ENCODE measurements around the gene KIAA1217.

The KIAA1217 gene

DNA sequence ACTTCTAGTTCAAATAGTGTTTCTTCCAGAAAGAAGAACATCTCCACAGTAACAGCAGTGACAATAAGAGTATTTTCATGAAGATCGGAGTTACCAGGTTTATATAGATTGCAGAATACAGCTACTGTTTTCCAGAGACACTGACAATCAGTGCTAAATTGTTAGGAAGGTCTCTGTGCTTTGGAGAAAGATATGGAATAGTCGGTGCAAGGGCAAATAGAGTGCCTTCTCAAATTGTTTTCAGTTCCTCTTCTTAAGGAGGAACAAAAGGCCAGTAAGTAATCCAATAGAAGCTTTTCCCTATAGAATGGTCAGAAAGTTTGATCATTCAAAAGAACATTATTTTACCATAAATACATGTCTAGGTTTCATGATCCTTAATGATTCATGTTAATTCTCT lies 2.6 kb upstream of the KIAA1217 start:
- DNase-seq = no peak
- intact Hi-C loops (cut with DNase I) = no loop called here

GRCh38 chr10:24206926-24207325 lies 2.0 kb upstream of the KIAA1217 start:
- no peak for DNase-seq
- intact Hi-C loops (cut with DNase I) = no loop called here

DNA sequence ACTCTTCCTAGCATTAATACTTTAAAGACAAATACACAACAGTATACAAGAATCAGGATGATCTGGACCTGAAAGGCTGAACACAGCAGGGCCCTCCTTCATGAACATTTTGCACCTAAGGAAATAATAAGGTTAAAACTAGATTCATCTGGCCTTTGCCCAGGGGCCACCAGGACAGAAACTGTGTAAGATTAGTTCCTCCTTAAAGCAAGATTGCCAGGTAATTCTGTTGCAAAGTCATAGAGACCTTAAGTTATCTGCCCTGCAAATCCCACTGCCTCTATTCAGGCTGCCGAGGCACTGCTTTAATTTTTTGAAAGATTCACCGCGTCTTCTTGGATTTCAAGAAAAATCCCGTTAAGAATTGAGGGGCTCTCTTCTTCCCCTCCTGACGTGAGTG lies 1.6 kb upstream of the KIAA1217 start:
- no peak for DNase-seq
- intact Hi-C loops (cut with DNase I) = no loop called here

DNA sequence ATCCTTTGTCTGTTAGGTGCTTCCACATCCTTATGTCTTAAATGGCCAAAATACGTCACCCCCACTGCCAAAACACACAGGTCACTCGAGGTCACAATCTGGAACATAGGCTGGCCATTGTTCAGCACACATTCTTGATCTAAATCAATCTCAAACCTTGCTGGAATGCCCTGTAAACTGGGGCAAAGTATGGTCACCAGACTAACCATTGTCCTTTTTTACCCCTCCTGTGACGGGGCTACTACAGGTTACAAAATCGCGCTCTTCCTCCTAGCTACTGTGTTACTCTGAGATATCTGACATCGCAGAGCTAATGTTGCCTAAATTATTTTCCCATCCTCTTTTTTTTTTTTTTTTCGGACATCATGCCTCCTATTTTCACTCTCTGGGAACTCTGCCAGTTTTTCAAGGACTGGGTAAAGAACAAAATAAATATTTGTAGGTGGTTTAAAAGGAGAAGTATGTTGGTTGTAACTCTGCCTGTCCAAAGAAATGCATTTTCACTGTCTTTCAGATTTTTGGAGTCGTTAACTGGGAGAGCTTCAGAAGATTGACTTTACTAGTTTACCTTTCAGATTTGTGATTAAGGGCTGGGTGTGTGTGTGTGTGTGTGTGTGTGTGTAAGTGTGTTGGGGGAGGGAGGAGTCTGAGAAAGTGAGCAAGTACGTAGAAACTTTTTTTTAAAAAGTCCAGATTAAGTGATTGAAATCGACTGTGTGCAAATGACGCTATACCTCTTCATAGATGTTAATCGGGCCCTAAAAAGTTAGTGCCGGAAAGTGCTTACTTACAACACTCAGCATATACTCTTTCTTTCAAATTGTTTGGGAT lies 942 bp upstream of the KIAA1217 start:
- intact Hi-C loops (cut with DNase I) = no loop called here
- DNase-seq = no peak

DNA sequence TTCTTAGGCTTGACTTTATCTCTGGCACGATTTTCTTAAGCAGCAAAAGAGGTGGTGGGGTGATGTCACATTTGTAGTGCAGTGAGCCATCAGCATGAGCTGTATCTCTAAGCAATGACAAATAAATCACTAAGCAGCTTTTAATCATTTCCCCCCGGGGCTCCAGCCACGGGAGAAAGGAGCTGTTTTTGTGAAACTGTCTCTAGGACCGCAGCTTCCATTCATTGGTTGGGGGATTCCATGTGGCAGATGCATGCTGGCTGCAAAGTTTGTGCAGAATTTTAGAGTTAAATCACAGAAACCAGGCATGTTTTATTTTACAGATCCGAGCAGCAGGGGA lies 464 bp downstream of the KIAA1217 start:
- DNase-seq = peak in 7 of 42 donors; percentile 3 to 49 (median 19)
- intact Hi-C loops (cut with DNase I) = no loop called here

- intact Hi-C loops (cut with DNase I) = no loop called here
- DNase-seq = peak in 21 of 42 donors; percentile 8 to 65 (median 21)
These were observed 1.1 kb downstream of the KIAA1217 start for GRCh38 chr10:24209946-24210491.

- DNase-seq = no peak
- intact Hi-C loops (cut with DNase I) = no loop called here
These were observed 1.6 kb downstream of the KIAA1217 start for GRCh38 chr10:24210501-24210900.

- DNase-seq = no peak
- intact Hi-C loops (cut with DNase I) = no loop called here
These were observed 4.3 kb downstream of the KIAA1217 start for GRCh38 chr10:24213266-24213665.

- DNase-seq = no peak
- intact Hi-C loops (cut with DNase I) = no loop called here
These were observed 4.9 kb downstream of the KIAA1217 start for GRCh38 chr10:24213881-24214280.

GRCh38 chr10:24214762-24215161 lies 5.8 kb downstream of the KIAA1217 start:
- intact Hi-C loops (cut with DNase I) = no loop called here
- DNase-seq = no peak

DNA sequence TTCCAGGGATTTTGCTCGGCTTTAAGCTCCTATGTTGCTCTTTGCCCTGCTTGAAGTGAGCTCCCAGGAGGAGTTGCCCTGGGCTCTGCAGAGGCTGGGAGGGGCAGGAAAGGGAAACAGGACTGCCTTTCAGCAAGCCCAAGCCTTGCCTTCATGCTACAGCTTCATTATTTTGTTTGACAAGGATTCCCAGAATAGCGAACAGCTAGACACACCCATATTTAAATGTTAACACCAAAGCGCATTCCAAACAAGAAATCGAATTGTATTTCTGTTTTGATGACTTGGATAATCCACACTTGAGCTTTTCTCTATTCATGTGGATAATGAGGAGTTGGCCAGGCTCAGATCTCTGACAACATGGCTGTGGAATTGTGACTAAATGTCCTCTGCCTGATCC lies 6.3 kb downstream of the KIAA1217 start:
- DNase-seq = no peak
- intact Hi-C loops (cut with DNase I) = no loop called here

- intact Hi-C loops (cut with DNase I) = no loop called here
- DNase-seq = no peak
These were observed 6.7 kb downstream of the KIAA1217 start for GRCh38 chr10:24215603-24216002.

DNA sequence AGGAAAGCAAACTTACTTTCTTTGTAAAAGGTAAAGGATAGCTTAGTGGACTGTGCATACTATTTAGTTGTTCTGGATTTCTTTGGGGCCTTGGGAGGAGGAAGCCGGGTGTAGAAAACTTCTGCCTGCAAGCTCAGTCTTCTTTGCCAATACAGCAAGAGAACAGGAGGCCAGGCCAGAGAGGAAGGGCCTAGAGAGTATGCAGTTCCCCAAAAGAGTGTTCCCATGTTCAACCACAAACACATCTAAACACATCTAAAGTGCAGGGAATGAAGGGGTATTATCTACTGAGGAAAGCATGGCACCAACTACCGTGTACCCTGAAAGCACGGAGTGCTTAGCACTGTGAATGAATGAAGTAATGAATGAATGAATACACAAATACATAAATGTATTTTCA lies 11.0 kb downstream of the KIAA1217 start:
- intact Hi-C loops (cut with DNase I) = no loop called here
- DNase-seq = no peak

DNA sequence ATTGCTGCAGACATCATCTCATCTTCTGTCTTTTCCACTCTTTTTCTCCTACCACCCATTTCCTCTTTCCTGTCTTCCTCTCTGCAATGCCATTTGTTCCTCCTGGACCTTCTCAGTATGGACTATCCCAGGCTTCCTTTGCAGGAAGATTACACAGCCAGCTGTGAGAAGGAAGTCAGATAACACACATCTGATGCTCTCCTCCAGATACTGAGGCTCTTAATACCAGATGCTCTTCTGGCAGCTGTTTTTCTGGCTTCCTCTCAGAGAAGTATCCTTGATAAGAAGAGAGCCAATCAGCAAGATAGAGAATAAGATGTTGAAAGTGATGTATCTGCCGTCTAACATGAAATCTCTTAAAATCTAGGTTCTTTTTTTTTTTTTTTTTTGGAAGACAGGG lies 14.4 kb downstream of the KIAA1217 start:
- DNase-seq = no peak
- intact Hi-C loops (cut with DNase I) = no loop called here

DNA sequence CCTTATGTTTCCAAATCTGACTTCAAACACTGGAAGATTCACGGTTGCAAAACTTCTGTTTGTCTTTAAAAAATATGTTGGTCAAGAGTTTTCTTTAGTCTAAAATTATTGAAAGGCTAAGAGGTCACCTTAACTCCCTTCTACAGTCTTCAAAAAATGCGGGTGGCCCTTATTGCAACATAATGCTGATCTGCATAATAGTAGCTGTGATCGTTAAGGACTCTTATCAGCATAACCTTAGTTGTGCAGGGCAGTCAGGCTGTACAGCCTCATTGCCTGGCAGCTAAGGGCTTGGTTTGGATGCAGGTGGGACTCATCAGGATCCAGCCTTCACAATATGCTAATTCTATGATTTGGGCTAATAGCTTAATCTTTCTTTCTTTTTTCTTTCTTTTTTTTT lies 15.0 kb downstream of the KIAA1217 start:
- intact Hi-C loops (cut with DNase I) = no loop called here
- no peak for DNase-seq

DNA sequence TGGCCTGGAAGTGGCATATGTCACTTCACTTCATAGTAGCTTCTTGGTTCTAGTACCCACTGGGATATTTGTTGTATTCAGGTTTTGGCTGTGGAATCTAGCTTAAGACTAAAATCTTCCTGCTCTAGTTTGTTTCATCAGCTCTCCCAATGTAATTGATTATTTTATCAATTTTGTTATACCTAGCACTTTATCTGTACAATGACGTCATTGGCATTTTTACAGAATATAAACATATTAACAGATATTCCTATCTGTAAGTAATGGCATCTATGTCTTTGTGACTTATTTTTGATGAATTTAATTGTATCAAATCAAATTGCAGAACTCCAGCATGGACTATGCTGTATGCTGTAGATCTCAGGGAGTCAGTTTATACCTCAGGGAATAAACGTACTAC lies 19.7 kb downstream of the KIAA1217 start:
- DNase-seq = no peak
- intact Hi-C loops (cut with DNase I) = no loop called here

- intact Hi-C loops (cut with DNase I) = no loop called here
- DNase-seq = no peak
These were observed 21.0 kb downstream of the KIAA1217 start for GRCh38 chr10:24229909-24230308.

DNA sequence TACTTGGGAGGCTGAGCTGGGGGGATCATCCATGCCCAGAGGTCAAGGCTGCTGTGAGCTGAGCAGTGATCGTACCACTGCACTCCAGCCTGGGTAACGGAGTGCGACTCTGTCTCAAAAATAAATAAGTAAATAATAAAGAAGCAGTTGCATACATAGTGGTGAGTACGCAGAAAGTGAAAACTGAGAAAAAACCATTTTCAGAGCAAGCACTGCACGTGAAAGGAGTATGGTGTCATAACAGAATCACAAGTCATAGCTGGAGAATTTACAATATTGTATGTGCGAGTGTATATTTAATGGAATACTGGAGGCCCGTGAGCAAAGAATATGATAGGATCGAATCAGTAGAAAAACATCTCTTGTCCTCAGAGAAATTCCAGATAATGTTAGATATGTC lies 22.3 kb downstream of the KIAA1217 start:
- intact Hi-C loops (cut with DNase I) = no loop called here
- DNase-seq = no peak

- DNase-seq = no peak
- intact Hi-C loops (cut with DNase I) = no loop called here
These were observed 25.8 kb downstream of the KIAA1217 start for GRCh38 chr10:24234784-24235183.

GRCh38 chr10:24235471-24235870 lies 26.5 kb downstream of the KIAA1217 start:
- intact Hi-C loops (cut with DNase I) = no loop called here
- no peak for DNase-seq

DNA sequence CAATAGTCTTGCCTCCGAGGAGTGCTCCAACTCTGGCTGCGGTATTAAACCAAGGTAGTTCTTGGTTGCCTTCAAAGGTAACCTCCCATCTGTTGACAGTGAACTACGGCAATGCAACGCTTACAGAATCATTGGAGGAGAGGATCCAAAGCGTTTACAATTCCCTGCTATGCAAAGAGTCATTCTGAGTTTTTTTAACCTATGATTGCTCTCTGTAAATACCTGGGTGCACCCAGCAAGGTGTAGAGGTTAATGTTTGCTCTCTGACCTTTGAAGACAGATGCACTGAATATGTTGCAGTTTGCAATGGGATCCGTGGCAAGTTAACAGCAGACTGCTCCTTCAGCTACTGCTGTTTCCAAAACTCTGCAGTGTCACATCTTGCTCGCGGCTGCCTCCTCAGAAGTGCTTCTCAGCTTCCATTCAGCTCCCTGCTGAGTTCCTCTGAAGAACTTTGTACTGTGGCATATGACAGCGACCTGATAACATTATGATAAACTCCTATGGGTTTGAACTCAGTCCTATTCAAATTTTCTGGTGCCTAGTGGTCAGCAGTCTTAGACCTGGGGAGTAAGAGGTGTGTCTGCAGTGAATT lies 29.0 kb downstream of the KIAA1217 start:
- intact Hi-C loops (cut with DNase I) = no loop called here
- DNase-seq = peak in 13 of 42 donors; percentile 8 to 53 (median 16)

Measured in head of caudate nucleus (tissue), 42 donors.